ENCODE measurements around the gene LY6G5C. TPM values are rescaled to one million over a fixed set of nuclear protein-coding genes. Genes with fewer than 3 reads are reported as not detected.

Gene LY6G5C
- total and polyA plus RNA-seq, 2 experiments from 2014 or later = 2.1 TPM; not detected in 1

GRCh38 chr6:31727034-31727716, 46.3 kb upstream of the LY6G5C start (continued):
- TF ChIP-seq, protein P1, sequence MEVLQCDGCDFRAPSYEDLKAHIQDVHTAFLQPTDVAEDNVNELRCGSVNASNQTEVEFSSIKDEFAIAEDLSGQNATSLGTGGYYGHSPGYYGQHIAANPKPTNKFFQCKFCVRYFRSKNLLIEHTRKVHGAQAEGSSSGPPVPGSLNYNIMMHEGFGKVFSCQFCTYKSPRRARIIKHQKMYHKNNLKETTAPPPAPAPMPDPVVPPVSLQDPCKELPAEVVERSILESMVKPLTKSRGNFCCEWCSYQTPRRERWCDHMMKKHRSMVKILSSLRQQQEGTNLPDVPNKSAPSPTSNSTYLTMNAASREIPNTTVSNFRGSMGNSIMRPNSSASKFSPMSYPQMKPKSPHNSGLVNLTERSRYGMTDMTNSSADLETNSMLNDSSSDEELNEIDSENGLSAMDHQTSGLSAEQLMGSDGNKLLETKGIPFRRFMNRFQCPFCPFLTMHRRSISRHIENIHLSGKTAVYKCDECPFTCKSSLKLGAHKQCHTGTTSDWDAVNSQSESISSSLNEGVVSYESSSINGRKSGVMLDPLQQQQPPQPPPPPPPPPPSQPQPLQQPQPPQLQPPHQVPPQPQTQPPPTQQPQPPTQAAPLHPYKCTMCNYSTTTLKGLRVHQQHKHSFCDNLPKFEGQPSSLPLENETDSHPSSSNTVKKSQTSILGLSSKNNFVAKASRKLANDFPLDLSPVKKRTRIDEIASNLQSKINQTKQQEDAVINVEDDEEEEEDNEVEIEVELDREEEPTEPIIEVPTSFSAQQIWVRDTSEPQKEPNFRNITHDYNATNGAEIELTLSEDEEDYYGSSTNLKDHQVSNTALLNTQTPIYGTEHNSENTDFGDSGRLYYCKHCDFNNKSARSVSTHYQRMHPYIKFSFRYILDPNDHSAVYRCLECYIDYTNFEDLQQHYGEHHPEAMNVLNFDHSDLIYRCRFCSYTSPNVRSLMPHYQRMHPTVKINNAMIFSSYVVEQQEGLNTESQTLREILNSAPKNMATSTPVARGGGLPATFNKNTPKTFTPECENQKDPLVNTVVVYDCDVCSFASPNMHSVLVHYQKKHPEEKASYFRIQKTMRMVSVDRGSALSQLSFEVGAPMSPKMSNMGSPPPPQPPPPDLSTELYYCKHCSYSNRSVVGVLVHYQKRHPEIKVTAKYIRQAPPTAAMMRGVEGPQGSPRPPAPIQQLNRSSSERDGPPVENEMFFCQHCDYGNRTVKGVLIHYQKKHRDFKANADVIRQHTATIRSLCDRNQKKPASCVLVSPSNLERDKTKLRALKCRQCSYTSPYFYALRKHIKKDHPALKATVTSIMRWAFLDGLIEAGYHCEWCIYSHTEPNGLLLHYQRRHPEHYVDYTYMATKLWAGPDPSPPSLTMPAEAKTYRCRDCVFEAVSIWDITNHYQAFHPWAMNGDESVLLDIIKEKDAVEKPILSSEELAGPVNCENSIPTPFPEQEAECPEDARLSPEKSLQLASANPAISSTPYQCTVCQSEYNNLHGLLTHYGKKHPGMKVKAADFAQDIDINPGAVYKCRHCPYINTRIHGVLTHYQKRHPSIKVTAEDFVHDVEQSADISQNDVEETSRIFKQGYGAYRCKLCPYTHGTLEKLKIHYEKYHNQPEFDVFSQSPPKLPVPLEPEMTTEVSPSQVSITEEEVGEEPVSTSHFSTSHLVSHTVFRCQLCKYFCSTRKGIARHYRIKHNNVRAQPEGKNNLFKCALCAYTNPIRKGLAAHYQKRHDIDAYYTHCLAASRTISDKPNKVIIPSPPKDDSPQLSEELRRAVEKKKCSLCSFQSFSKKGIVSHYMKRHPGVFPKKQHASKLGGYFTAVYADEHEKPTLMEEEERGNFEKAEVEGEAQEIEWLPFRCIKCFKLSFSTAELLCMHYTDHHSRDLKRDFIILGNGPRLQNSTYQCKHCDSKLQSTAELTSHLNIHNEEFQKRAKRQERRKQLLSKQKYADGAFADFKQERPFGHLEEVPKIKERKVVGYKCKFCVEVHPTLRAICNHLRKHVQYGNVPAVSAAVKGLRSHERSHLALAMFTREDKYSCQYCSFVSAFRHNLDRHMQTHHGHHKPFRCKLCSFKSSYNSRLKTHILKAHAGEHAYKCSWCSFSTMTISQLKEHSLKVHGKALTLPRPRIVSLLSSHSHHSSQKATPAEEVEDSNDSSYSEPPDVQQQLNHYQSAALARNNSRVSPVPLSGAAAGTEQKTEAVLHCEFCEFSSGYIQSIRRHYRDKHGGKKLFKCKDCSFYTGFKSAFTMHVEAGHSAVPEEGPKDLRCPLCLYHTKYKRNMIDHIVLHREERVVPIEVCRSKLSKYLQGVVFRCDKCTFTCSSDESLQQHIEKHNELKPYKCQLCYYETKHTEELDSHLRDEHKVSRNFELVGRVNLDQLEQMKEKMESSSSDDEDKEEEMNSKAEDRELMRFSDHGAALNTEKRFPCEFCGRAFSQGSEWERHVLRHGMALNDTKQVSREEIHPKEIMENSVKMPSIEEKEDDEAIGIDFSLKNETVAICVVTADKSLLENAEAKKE (CRISPR knock-in tag; IDR thresholded peaks at IDR 0.05) = no peak
- TF ChIP-seq POLR2AphosphoS5 (IDR thresholded peaks at IDR 0.05; ENCODE audit: low read depth) (no peak), EZH2phosphoT487 (IDR thresholded peaks at IDR 0.05; ENCODE audit: unreplicated experiment) (no peak), EZH2 (IDR thresholded peaks at IDR 0.05; ENCODE audit: low read depth, unreplicated experiment) (no peak), CREB1 (CRISPR knock-in tag; IDR thresholded peaks at IDR 0.05; ENCODE audit: low read depth) (no peak), ZNF114 (CRISPR knock-in tag; IDR thresholded peaks at IDR 0.05) (no peak), ZNF331 (CRISPR knock-in tag; IDR thresholded peaks at IDR 0.05; ENCODE audit: low read depth) (no peak)
- TF ChIP-seq, protein P2, sequence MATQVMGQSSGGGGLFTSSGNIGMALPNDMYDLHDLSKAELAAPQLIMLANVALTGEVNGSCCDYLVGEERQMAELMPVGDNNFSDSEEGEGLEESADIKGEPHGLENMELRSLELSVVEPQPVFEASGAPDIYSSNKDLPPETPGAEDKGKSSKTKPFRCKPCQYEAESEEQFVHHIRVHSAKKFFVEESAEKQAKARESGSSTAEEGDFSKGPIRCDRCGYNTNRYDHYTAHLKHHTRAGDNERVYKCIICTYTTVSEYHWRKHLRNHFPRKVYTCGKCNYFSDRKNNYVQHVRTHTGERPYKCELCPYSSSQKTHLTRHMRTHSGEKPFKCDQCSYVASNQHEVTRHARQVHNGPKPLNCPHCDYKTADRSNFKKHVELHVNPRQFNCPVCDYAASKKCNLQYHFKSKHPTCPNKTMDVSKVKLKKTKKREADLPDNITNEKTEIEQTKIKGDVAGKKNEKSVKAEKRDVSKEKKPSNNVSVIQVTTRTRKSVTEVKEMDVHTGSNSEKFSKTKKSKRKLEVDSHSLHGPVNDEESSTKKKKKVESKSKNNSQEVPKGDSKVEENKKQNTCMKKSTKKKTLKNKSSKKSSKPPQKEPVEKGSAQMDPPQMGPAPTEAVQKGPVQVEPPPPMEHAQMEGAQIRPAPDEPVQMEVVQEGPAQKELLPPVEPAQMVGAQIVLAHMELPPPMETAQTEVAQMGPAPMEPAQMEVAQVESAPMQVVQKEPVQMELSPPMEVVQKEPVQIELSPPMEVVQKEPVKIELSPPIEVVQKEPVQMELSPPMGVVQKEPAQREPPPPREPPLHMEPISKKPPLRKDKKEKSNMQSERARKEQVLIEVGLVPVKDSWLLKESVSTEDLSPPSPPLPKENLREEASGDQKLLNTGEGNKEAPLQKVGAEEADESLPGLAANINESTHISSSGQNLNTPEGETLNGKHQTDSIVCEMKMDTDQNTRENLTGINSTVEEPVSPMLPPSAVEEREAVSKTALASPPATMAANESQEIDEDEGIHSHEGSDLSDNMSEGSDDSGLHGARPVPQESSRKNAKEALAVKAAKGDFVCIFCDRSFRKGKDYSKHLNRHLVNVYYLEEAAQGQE (IDR thresholded peaks at IDR 0.05; ENCODE audit: unreplicated experiment) = no peak

All from GM23338 (cell line).